SU-DHL-6 (cell line): ENCODE measurements around the gene AFAP1.

Source experiments
- CTCF ChIP-seq: fragments of 200-600 bp; sonication (generic); IDR thresholded peaks from one replicate; pipeline ENCODE4 v1.5.1; 2017; ENCODE audit warnings: antibody characterized with exemption, mild to moderate bottlenecking, low read length, moderate library complexity; ENCODE audit not compliant: insufficient read depth, poor library complexity, severe bottlenecking
- EZH2phosphoT487 ChIP-seq: fragments of 200-600 bp; sonication (generic), shearing (Covaris generic); conservative IDR thresholded peaks from 2 replicates; pipeline ENCODE4 v1.6.1; 2018; ENCODE audit warnings: mild to moderate bottlenecking, antibody characterized with exemption, low read length, moderate library complexity, mixed read lengths

DNA sequence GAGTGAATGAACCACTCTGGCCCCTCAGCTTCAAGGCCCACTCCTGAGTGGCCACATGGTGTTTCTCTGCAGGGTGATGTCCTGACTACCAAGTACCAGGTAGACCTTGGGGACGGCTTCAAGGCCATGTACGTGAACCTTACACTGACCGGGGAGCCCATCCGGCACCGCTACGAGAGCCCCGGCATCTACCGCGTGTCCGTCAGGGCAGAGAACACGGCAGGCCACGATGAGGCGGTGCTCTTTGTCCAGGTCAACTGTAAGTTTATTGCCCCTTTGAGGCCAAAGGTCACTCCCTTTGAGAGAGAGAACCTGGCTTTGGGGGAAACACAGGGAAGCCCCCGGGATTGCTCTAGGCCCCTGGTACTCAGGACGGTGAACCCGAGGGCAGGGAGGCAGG lies 216.0 kb downstream of the AFAP1 start:
- TF ChIP-seq CTCF: no peak
- TF ChIP-seq EZH2phosphoT487: no peak
